K562 (cell line): ENCODE measurements around the gene AGRN. TPM values are rescaled to one million over a fixed set of nuclear protein-coding genes. Genes with fewer than 3 reads are reported as not detected.

Experiments
- ARID2 ChIP-seq: fragments of 450-650 bp; IDR thresholded peaks from 2 replicates; pipeline ENCODE4 v1.6.1; 2017; ENCODE audit warnings: antibody characterized with exemption, mild to moderate bottlenecking
- HNRNPH1 ChIP-seq: fragments of 200-400 bp; formaldehyde crosslinking; optimal IDR thresholded peaks from 2 replicates; pipeline ENCODE3; 2017; ENCODE audit warnings: low read depth, mild to moderate bottlenecking, low read length, moderate library complexity
- IFI16 ChIP-seq: fragments of 250-450 bp; sonication (Bioruptor Pico); IDR thresholded peaks from 2 replicates; pipeline ENCODE4 v2.1.2; 2022; ENCODE audit warnings: mild to moderate bottlenecking, inconsistent platforms
- KAT8 ChIP-seq: fragments of 450-650 bp; IDR thresholded peaks from 2 replicates; pipeline ENCODE4 v1.6.1; 2016; ENCODE audit warnings: low read depth, mild to moderate bottlenecking
- KDM2B ChIP-seq: fragments of 250-450 bp; sonication (Bioruptor Pico); IDR thresholded peaks from 2 replicates; pipeline ENCODE4 v1.8.0; 2021; ENCODE audit warnings: mild to moderate bottlenecking, moderate library complexity
- MTF1 ChIP-seq: fragments of 250-450 bp; sonication (Bioruptor Pico); IDR thresholded peaks from 2 replicates; pipeline ENCODE4 v1.9.0; 2021; ENCODE audit warnings: moderate library complexity, mild to moderate bottlenecking, inconsistent platforms, borderline replicate concordance
- NBN ChIP-seq: fragments of 450-650 bp; IDR thresholded peaks from 2 replicates; pipeline ENCODE4 v1.6.1; 2016; ENCODE audit warnings: low read depth, mild to moderate bottlenecking
- NCOA4 ChIP-seq: fragments of 450-650 bp; IDR thresholded peaks from 2 replicates; pipeline ENCODE4 v1.6.1; 2018; ENCODE audit warnings: mild to moderate bottlenecking; ENCODE audit not compliant: partially characterized antibody
- OTX1 ChIP-seq: fragments of 450-650 bp; formaldehyde crosslinking; IDR thresholded peaks from 2 replicates; pipeline ENCODE4 v1.4.0; 2022; ENCODE audit warnings: mild to moderate bottlenecking
- POLR2AphosphoS2 ChIP-seq: IDR thresholded peaks from 2 replicates; pipeline ENCODE4 v1.6.1; 2012; ENCODE audit warnings: low read length, improper control_type of control experiment
- SIN3A ChIP-seq, 2 experiments: fragments of 150-350 bp in 1 of 2; IDR thresholded peaks; 2 replicates each; pipeline ENCODE4 v1.6.1; 2011 to 2016; ENCODE audit warnings: borderline replicate concordance in 2 of 2, low read depth in 2 of 2, low read length in 2 of 2, mild to moderate bottlenecking in 2 of 2, moderate library complexity in 2 of 2; ENCODE audit not compliant: control insufficient read depth in 1 of 2
- STAG1 ChIP-seq: sonication (generic); formaldehyde crosslinking; IDR thresholded peaks from 2 replicates; pipeline ENCODE4 v1.5.0; 2020; ENCODE audit warnings: missing genetic modification reagents, borderline replicate concordance
- TAF15 ChIP-seq: fragments of 200-400 bp; formaldehyde crosslinking; IDR thresholded peaks from 2 replicates; pipeline ENCODE4 v1.6.1; 2017; ENCODE audit warnings: mild to moderate bottlenecking, low read depth, low read length, moderate library complexity
- ZNF165 ChIP-seq: fragments of 250-450 bp; sonication (Bioruptor Pico); IDR thresholded peaks from 2 replicates; pipeline ENCODE4 v1.4.0; 2020; ENCODE audit warnings: borderline replicate concordance
- ZNF175 ChIP-seq: fragments of 200-800 bp; sonication (Bioruptor generic); IDR thresholded peaks from 2 replicates; pipeline ENCODE4 v1.6.1; 2016; ENCODE audit warnings: low read depth, mild to moderate bottlenecking, missing genetic modification characterization, missing compliant biosample characterization
- ZNF253 ChIP-seq: fragments of 250-450 bp; sonication (Bioruptor Pico); conservative IDR thresholded peaks from 2 replicates; pipeline ENCODE4 v1.6.1; 2021; ENCODE audit warnings: mild to moderate bottlenecking
- ZNF347 ChIP-seq: fragments of 450-650 bp; formaldehyde crosslinking; IDR thresholded peaks from 2 replicates; pipeline ENCODE4 v1.4.0; 2020; ENCODE audit warnings: low read depth, mild to moderate bottlenecking, moderate library complexity
- ZNF354B ChIP-seq: fragments of 250-450 bp; sonication (Bioruptor Pico); IDR thresholded peaks from 2 replicates; pipeline ENCODE4 v1.4.0; 2020
- polyA plus RNA-seq, 8 experiments: library from polyadenylated mRNA; depleted of rRNA in 4 of 8; stranded (reverse) in 5 of 8; unstranded in 3 of 8; fragments of >200 nt; fragmentation: Nextera tagmentation in 2 of 8; fragmentation: Illumina TruSeq in 1 of 8; extraction: Ambion mirVana in 2 of 8; extraction: Trizol in 1 of 8; gene quantifications; 2 replicates each; pipeline versions ENCODE4 v1.2.1 to v1.2.3, GENCODE V29; 2011 to 2014; ENCODE audit warnings: inconsistent platforms in 1 of 8, missing spikeins in 1 of 8
- total RNA-seq, 7 experiments: library from RNA; depleted of rRNA in 6 of 7; stranded (reverse); fragments of >200 nt in 6 of 7; fragmentation: Illumina TruSeq in 2 of 7; extraction: Trizol in 2 of 7; gene quantifications; 2 replicates each; pipeline versions ENCODE4 v1.2.1 to v1.2.3, GENCODE V29; 2011 to 2021; ENCODE audit warnings: low replicate concordance in 1 of 7
- TF ChIP-seq, protein P1 (sequence below): fragments of 450-650 bp; IDR thresholded peaks from 2 replicates; pipeline ENCODE4 v1.6.1; 2016
- TF ChIP-seq, protein P2 (sequence below), 2 experiments: fragments of 450-650 bp in 1 of 2; sonication (generic) in 1 of 2; formaldehyde crosslinking in 1 of 2; IDR thresholded peaks in 1 of 2; conservative IDR thresholded peaks in 1 of 2; 2 replicates each; pipeline versions ENCODE4 v1.6.1 to v1.8.1; 2016 to 2023; ENCODE audit warnings: mild to moderate bottlenecking in 2 of 2, moderate library complexity in 2 of 2, inconsistent platforms in 1 of 2, missing genetic modification reagents in 1 of 2
- TF ChIP-seq, protein P3 (sequence below): fragments of 450-650 bp; IDR thresholded peaks from 2 replicates; pipeline ENCODE4 v1.7.1; 2018; ENCODE audit warnings: mild to moderate bottlenecking, low read depth; ENCODE audit not compliant: partially characterized antibody

The AGRN gene
- total and polyA plus RNA-seq, 9 of the 15 experiments (the other 6 are each of a cell fraction or from before 2014, with no cell fraction given): 0.04 to 111 (median 18.1) TPM

DNA sequence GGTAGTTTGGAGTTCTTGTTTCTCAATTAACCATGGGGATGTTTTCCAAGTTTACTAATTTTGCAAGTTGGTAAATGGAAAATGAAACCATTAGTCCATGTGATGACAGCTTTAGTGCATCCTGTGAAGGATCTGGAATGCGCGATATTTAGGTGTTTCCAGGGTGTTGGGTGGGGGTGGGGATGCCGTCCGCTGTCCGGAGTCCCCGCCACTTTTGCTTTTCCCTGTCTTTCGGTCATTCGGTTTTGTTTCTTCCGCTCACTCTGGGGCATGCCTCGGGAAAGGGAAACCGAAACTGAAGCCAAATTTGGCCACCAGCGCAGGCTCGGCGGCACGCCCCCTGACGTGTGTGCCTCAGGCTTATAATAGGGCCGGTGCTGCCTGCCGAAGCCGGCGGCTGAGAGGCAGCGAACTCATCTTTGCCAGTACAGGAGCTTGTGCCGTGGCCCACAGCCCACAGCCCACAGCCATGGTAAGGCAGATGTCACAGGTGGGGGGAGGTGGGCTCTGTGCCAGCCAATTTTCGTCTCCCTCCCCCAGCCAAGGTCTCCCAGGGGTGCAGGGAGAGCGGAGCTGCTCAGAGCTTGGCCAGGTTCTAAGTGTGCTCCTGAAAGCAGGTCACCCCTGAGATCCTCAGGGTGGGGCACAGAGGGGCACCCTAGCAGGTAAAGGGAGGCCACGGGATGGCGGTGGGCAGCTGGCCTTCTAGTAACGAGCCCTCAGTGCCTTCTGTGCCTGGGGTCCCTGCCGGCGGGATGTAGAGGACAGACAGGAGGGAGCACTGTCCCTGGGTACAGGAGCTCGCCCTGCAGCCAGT lies 6.6 kb upstream of the AGRN start, which contains the start of gene ISG15 (continued):
- TF ChIP-seq, protein P1, sequence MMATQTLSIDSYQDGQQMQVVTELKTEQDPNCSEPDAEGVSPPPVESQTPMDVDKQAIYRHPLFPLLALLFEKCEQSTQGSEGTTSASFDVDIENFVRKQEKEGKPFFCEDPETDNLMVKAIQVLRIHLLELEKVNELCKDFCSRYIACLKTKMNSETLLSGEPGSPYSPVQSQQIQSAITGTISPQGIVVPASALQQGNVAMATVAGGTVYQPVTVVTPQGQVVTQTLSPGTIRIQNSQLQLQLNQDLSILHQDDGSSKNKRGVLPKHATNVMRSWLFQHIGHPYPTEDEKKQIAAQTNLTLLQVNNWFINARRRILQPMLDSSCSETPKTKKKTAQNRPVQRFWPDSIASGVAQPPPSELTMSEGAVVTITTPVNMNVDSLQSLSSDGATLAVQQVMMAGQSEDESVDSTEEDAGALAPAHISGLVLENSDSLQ: peak; percentile 52
- TF ChIP-seq OTX1 (CRISPR knock-in tag): no peak
- no peak for TF ChIP-seq ARID2
- no peak for TF ChIP-seq ZNF354B
- no peak for TF ChIP-seq ZNF253 (CRISPR knock-in tag)
- no peak for TF ChIP-seq KAT8
- no peak for TF ChIP-seq ZNF165 (CRISPR knock-in tag)
- no peak for TF ChIP-seq POLR2AphosphoS2
- no peak for TF ChIP-seq ZNF347
- peak; percentile 84 for TF ChIP-seq NBN
- TF ChIP-seq STAG1 (CRISPR knock-in tag): peak; percentile 19; the same call in 1 of the 2 replicates
- TF ChIP-seq, protein P2, sequence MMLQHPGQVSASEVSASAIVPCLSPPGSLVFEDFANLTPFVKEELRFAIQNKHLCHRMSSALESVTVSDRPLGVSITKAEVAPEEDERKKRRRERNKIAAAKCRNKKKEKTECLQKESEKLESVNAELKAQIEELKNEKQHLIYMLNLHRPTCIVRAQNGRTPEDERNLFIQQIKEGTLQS (IDR thresholded peaks at IDR 0.05): no peak; the same call in 1 of the 2 replicates
- TF ChIP-seq, protein P2 (CRISPR knock-in tag; conservative IDR thresholded peaks at IDR 0.05): no peak
- peak; percentile 59; the same call in 1 of the 2 replicates for TF ChIP-seq KDM2B (CRISPR knock-in tag)
- TF ChIP-seq ZNF175 (CRISPR knock-in tag): no peak
- TF ChIP-seq, protein P3, sequence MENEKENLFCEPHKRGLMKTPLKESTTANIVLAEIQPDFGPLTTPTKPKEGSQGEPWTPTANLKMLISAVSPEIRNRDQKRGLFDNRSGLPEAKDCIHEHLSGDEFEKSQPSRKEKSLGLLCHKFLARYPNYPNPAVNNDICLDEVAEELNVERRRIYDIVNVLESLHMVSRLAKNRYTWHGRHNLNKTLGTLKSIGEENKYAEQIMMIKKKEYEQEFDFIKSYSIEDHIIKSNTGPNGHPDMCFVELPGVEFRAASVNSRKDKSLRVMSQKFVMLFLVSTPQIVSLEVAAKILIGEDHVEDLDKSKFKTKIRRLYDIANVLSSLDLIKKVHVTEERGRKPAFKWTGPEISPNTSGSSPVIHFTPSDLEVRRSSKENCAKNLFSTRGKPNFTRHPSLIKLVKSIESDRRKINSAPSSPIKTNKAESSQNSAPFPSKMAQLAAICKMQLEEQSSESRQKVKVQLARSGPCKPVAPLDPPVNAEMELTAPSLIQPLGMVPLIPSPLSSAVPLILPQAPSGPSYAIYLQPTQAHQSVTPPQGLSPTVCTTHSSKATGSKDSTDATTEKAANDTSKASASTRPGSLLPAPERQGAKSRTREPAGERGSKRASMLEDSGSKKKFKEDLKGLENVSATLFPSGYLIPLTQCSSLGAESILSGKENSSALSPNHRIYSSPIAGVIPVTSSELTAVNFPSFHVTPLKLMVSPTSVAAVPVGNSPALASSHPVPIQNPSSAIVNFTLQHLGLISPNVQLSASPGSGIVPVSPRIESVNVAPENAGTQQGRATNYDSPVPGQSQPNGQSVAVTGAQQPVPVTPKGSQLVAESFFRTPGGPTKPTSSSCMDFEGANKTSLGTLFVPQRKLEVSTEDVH: peak; percentile 37
- TF ChIP-seq SIN3A (IDR thresholded peaks at IDR 0.05; ENCODE audit: borderline replicate concordance in 2 of 2, control insufficient read depth in 1 of 2, low read depth in 2 of 2, low read length in 2 of 2): peak; percentile 91 to 94; a peak in 2 of 4 replicates
- TF ChIP-seq IFI16 (CRISPR knock-in tag): no peak
- TF ChIP-seq TAF15: no peak
- TF ChIP-seq HNRNPH1: no peak
- TF ChIP-seq NCOA4: no peak
- no peak for TF ChIP-seq MTF1 (CRISPR knock-in tag)
